ENCODE measurements around the gene MYO3A.

- TF ChIP-seq POLR2A (IDR thresholded peaks at IDR 0.05; ENCODE audit: low read depth, low read length) = no peak
- no peak for TF ChIP-seq CTCF (conservative IDR thresholded peaks at IDR 0.05; ENCODE audit: low read depth, low read length)
- no peak for TF ChIP-seq SMC3 (IDR thresholded peaks at IDR 0.05; ENCODE audit: low read depth, low read length)
- TF ChIP-seq, protein P1, sequence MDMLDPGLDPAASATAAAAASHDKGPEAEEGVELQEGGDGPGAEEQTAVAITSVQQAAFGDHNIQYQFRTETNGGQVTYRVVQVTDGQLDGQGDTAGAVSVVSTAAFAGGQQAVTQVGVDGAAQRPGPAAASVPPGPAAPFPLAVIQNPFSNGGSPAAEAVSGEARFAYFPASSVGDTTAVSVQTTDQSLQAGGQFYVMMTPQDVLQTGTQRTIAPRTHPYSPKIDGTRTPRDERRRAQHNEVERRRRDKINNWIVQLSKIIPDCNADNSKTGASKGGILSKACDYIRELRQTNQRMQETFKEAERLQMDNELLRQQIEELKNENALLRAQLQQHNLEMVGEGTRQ (IDR thresholded peaks at IDR 0.05; ENCODE audit: low read depth, low read length) = no peak
- TF ChIP-seq RAD21 (IDR thresholded peaks at IDR 0.05; ENCODE audit: low read length) = no peak
- no peak for TF ChIP-seq CEBPB (IDR thresholded peaks at IDR 0.05; ENCODE audit: low read depth, low read length)
- no peak for TF ChIP-seq RCOR1 (IDR thresholded peaks at IDR 0.05; ENCODE audit: insufficient replicate concordance, low read length)
- no peak for TF ChIP-seq MXI1 (IDR thresholded peaks at IDR 0.05; ENCODE audit: borderline replicate concordance, low read depth, low read length)
- TF ChIP-seq RFX5 (IDR thresholded peaks at IDR 0.05; ENCODE audit: low read depth, low read length) = no peak
- no peak for TF ChIP-seq BHLHE40 (IDR thresholded peaks at IDR 0.05; ENCODE audit: low read depth, low read length)
Observed at GRCh38 chr10:25896421-25896820, 37.6 kb upstream of the MYO3A start.
